ENCODE data around the gene PHLPP1.
"Not testable (repeated sequence)": the region's sequence is repeated elsewhere in the genome, so short reads cannot be mapped to it uniquely, and the experiment has no call there.

The PHLPP1 gene

DNA sequence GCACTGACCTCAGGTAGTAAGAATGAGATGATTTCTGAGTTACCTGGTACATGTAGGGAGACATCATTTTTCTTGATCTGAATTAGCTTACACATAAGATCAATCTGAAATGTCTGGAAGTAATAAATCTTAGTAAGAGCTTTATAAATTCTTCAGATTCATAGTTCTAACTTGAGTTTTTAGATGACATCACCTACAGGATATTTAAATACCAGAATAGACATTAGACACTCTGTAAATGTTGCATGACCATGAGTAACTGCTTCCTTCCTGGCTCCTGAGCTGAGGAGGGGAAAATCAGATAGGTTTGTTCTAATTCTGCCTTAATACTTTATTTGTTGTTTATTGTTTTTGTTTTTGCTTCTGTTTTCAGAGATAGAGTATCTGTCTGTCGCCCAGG is 181.8 kb downstream of the PHLPP1 start:
- DNase-seq (ENCODE audit: low read depth): no peak

DNA sequence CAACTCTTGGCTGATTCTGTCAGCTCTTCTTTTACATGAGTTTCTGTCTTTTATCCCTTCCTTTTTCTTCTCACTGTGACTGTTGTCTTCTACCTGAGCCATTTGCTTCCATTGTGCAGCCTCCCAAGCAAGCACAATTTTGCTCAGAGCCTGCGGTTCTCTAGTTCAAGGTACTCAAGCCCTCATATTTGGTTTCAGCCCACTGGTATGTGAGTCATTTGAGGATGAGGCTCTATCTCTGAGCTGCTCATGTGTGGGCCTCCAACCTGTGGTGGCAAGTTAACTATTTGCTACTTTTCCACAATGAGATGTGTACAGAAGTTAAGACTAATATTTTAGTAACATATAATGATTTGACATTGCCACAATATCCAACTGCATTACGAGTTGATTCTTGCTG is 183.0 kb downstream of the PHLPP1 start:
- no peak for DNase-seq (ENCODE audit: low read depth)

DNA sequence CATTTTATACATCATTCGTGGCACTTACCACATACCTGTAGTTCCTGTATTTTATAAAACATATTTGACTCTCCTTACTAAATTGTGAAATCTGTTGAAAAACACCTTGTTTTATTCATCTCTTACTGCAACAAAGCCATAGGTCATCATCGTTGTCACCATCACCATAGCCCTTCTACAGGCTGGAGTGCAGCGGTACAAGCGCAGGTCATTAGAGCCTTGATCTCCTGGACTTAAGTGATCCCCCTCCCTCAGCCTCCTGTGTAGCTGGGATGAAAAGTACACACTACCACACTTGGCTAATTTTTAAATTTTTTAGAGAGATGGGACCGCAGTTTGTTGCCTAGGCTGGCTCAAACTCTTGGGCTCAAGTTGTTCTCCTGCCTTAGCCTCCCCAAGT is 184.2 kb downstream of the PHLPP1 start:
- no peak for DNase-seq (ENCODE audit: low read depth)

DNA sequence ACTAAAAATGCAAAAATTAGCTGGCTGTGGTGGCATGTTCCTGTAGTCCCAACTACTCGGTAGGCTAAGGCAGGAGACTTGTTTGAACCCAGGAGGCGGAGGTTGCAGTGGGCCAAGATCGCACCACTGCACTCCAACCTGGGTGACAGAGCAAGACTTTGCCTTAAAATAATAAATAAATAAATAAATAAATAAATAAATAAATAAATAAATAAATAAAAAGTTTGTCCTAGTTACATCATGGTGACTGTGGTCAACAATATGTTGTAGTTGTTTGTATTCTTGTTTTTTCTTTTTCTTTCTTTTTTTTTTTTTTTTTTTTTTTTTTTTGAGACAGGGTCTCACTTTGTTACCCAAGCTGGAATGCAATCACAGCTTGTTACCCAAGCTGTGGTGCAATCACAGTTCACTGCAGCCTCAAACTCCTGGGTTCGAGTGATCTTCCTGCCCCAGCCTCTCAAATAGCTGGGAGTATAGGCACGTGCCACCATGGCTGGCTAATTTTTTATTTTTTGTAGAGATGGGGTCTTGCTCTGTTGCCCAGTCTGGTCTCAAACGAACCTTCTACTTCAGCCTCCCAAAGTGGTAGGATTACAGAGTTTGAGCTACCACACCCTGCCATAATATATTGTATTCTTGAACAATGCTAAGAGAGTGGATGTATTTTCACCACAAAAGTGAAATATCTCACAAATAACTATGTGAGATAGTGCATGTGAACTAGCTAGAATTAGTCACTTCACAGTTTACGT is 185.0 kb downstream of the PHLPP1 start:
- DNase-seq (ENCODE audit: low read depth): no peak

- no peak for DNase-seq (ENCODE audit: low read depth)
Measured at GRCh38 chr18:62902776-62903175, 187.4 kb downstream of the PHLPP1 start.

GRCh38 chr18:62904396-62905285 is 189.3 kb downstream of the PHLPP1 start:
- DNase-seq (ENCODE audit: low read depth): no peak

DNA sequence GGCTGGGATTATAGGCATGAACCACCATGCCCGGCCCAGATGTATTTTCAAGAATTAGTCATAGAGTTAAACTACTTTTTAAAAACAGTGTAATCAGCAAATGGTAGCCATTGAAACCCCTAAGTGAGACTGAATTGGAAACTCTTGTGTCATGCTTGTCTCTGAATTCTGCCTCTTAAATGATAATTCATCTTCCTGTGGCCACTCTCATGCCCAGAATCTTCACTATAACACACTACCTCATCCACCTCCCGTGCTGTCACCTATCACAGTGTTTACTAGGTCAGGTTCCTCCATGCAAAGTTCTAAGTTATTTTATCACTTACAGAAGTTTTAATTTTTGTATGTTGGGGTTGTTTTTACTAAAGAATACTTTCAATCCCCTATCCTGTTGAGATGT is 197.5 kb downstream of the PHLPP1 start:
- no peak for DNase-seq (ENCODE audit: low read depth)

- DNase-seq (ENCODE audit: low read depth): not testable (repeated sequence)
Measured at GRCh38 chr18:62913824-62914223, 198.5 kb downstream of the PHLPP1 start.

DNA sequence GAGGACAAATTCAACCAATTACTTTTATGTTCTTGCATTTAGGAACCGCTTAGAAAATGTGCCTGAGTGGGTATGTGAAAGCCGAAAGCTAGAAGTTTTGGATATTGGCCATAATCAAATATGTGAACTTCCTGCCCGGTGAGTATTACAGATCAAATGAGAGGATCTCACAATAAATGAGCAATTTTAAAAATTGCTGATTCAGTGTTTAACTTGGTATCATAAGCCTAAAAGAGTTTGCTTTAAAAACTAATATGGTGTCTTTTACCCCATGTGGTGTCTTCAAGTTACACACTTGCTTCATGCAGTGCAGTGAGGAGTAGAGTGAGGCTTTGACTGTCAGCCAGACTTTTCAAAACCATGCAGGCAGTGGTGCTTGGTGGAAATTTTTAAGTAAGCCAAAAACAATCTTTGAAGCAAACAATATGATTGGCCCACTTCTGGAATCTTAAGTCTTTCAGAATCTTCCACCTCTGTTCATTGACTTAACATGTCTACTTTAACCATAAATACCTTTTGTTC is 199.6 kb downstream of the PHLPP1 start:
- DNase-seq (ENCODE audit: low read depth): no peak

DNA sequence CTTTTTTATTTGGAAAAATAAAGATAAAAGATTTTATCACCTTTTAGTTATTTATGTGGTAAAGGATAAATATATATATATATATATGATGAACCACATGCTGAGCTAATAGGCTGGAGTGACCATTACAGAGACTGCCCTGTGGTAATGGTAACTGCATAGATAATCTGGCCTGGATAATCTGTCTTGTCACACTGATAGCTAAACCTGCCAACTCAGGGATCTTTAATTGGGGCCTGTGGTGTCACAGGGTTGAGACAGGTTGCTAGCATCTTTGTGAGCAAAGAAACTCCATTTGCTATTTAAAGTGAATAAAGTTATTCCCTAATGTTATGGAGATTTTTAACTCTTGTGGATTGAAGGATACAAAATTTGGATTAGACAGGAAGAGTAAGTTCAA is 203.0 kb downstream of the PHLPP1 start:
- no peak for DNase-seq (ENCODE audit: low read depth)

GRCh38 chr18:62919109-62919838 is 203.9 kb downstream of the PHLPP1 start:
- no peak for DNase-seq (ENCODE audit: low read depth)

GRCh38 chr18:62925031-62925688 is 209.8 kb downstream of the PHLPP1 start:
- DNase-seq (ENCODE audit: low read depth): no peak

GRCh38 chr18:62928326-62928725 is 213.0 kb downstream of the PHLPP1 start:
- no peak for DNase-seq (ENCODE audit: low read depth)

GRCh38 chr18:62933261-62933887 is 218.0 kb downstream of the PHLPP1 start:
- DNase-seq (ENCODE audit: low read depth): no peak

- DNase-seq (ENCODE audit: low read depth): no peak
Measured at GRCh38 chr18:62935994-62936393, 220.7 kb downstream of the PHLPP1 start.

- DNase-seq (ENCODE audit: low read depth): no peak
Measured at GRCh38 chr18:62937065-62937464, 221.7 kb downstream of the PHLPP1 start.

DNA sequence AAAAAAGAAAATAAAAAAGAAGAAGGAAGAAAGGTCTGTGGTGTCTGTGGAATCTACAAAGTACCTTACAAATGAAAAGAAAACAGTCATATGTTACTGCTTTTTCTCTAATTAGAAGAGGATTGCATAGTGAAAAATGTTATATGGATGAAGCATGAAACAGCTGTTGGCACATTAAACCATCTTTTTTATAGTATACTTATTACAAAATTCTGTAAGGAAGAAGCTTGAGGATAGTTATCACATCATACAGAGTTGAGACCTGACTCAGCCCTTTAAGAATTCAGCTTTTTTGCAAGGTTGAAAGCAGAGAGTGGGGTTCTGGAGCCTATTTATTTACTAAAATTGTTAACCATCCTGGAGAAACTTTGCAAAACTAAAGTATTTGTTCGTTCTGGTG is 222.7 kb downstream of the PHLPP1 start:
- no peak for DNase-seq (ENCODE audit: low read depth)

- no peak for DNase-seq (ENCODE audit: low read depth)
Measured at GRCh38 chr18:62938487-62938886, 223.1 kb downstream of the PHLPP1 start.

GRCh38 chr18:62939433-62939832 is 224.1 kb downstream of the PHLPP1 start:
- no peak for DNase-seq (ENCODE audit: low read depth)

GRCh38 chr18:62939926-62940325 is 224.6 kb downstream of the PHLPP1 start:
- no peak for DNase-seq (ENCODE audit: low read depth)

- DNase-seq (ENCODE audit: low read depth): no peak
Measured at GRCh38 chr18:62942578-62942977, 227.2 kb downstream of the PHLPP1 start.

All from stimulated activated CD8-positive, alpha-beta memory T cell treated with anti-CD3 and anti-CD28 coated beads, Interleukin-4, amount 100 ng/mL, for 24 hours (primary cell).